HG02885 (cell line): ENCODE data around the gene ZNF782.
A peak's percentile ranks its signal among the peaks of the same experiment; 100 is the strongest.
"Not testable (repeated sequence)": the region's sequence is repeated elsewhere in the genome, so short reads cannot be mapped to it uniquely, and the experiment has no call there.

Experiments used
- ATAC-seq: cut with Tn5 transposase; IDR thresholded peaks from one replicate; pipeline ENCODE4 v1.9.1; 2021; ENCODE audit warnings: mild to moderate bottlenecking; ENCODE audit not compliant: unreplicated experiment, poor library complexity

ZNF782 gene

GRCh38 chr9:96853781-96854650 lies at the start of gene ZNF782:
Gene ZNF782, minus strand, starts transcription at chr9:96854514. Its CDS starts 2,553 bp downstream, at chr9:96851961.
- peak; percentile 87 for ATAC-seq

- not testable (repeated sequence) for ATAC-seq
Observed at GRCh38 chr9:96900010-96900409, 45.7 kb upstream of the ZNF782 start.

GRCh38 chr9:96892131-96892530 lies 37.8 kb upstream of the ZNF782 start:
- ATAC-seq: no peak

- no peak for ATAC-seq
Observed at GRCh38 chr9:96888591-96888990, 34.3 kb upstream of the ZNF782 start.

- ATAC-seq: no peak
Observed at GRCh38 chr9:96885424-96885823, 31.1 kb upstream of the ZNF782 start.

GRCh38 chr9:96884443-96884842 lies 30.1 kb upstream of the ZNF782 start:
- ATAC-seq: no peak

GRCh38 chr9:96883922-96884321 lies 29.6 kb upstream of the ZNF782 start:
- ATAC-seq: no peak

GRCh38 chr9:96877269-96877668 lies 23.0 kb upstream of the ZNF782 start:
- no peak for ATAC-seq

GRCh38 chr9:96875461-96876142 lies 21.3 kb upstream of the ZNF782 start:
- ATAC-seq: peak; percentile 61

- ATAC-seq: peak; percentile 74
Observed at GRCh38 chr9:96874947-96875460, 20.7 kb upstream of the ZNF782 start.

- no peak for ATAC-seq
Observed at GRCh38 chr9:96874201-96874785, 20.0 kb upstream of the ZNF782 start.

- ATAC-seq: no peak
Observed at GRCh38 chr9:96871176-96871575, 16.9 kb upstream of the ZNF782 start.

- ATAC-seq: no peak
Observed at GRCh38 chr9:96868709-96869108, 14.4 kb upstream of the ZNF782 start.

- no peak for ATAC-seq
Observed at GRCh38 chr9:96867079-96867804, 12.9 kb upstream of the ZNF782 start.

GRCh38 chr9:96865240-96865639 lies 10.9 kb upstream of the ZNF782 start:
- not testable (repeated sequence) for ATAC-seq

GRCh38 chr9:96859461-96860198 lies 5.3 kb upstream of the ZNF782 start:
- no peak for ATAC-seq

- ATAC-seq: no peak
Observed at GRCh38 chr9:96858670-96859069, 4.4 kb upstream of the ZNF782 start.

- ATAC-seq: no peak
Observed at GRCh38 chr9:96858018-96858573, 3.8 kb upstream of the ZNF782 start.
